BE2C (cell line): ENCODE data around the gene MGST2.

Experiments used
- DNase-seq: peaks from one replicate; pipeline ENCODE4 v3.0.0-alpha.2; 2020
- H3K27me3 ChIP-seq: fragments of 250-450 bp; sonication (Bioruptor Pico); 2 replicates; pipeline ENCODE4 v1.5.1; 2020; ENCODE audit warnings: mild to moderate bottlenecking
- H3K36me3 ChIP-seq: fragments of 250-450 bp; sonication (Bioruptor Pico); 2 replicates; pipeline ENCODE4 v1.5.1; 2020; ENCODE audit warnings: mild to moderate bottlenecking
- H3K4me1 ChIP-seq: fragments of 250-450 bp; sonication (Bioruptor Pico); 2 replicates; pipeline ENCODE4 v1.5.1; 2020
- H3K4me3 ChIP-seq: 2 replicates; pipeline ENCODE4 v1.5.1; 2011; ENCODE audit warnings: low read depth, low read length
- H3K9me3 ChIP-seq: fragments of 250-450 bp; sonication (Bioruptor Pico); 2 replicates; pipeline ENCODE4 v1.5.1; 2020
- CTCF ChIP-seq: IDR thresholded peaks from 2 replicates; pipeline ENCODE4 v1.5.1; 2012; ENCODE audit warnings: mild to moderate bottlenecking, low read depth, low read length

The MGST2 gene

GRCh38 chr4:139665079-139665689 is 435 bp upstream of the MGST2 start:
- Histone ChIP-seq H3K9me3 (no peaks in the 10 kb centered on the region), H3K4me3 (peak overlapping the region; percentile 87), H3K27me3 (no peaks in the 10 kb centered on the region), H3K36me3 (no peaks in the 10 kb centered on the region), H3K4me1 (no peaks in the 10 kb centered on the region; the same call in 1 of the 2 replicates)
- no peak for TF ChIP-seq CTCF
- no peak for DNase-seq

GRCh38 chr4:139666735-139667281 is 1.2 kb downstream of the MGST2 start:
- no peaks in the 10 kb centered on the region for H3K27me3 ChIP-seq
- no peaks in the 10 kb centered on the region for H3K36me3 ChIP-seq
- H3K4me1 ChIP-seq = no peaks in the 10 kb centered on the region; the same call in 1 of the 2 replicates
- DNase-seq = no peak
- no peak for TF ChIP-seq CTCF
- no peaks in the 10 kb centered on the region for H3K9me3 ChIP-seq
- H3K4me3 ChIP-seq = peak overlapping the region; percentile 87

- Histone ChIP-seq H3K9me3 (no peaks in the 10 kb centered on the region), H3K36me3 (no peaks in the 10 kb centered on the region), H3K4me1 (no peaks in the 10 kb centered on the region; the same call in 1 of the 2 replicates), H3K27me3 (no peaks in the 10 kb centered on the region), H3K4me3 (no peak overlapping the region)
- no peak for TF ChIP-seq CTCF
- no peak for DNase-seq
Measured at GRCh38 chr4:139668036-139668435, 2.4 kb downstream of the MGST2 start.

GRCh38 chr4:139668658-139669201 is 3.1 kb downstream of the MGST2 start:
- Histone ChIP-seq H3K4me3 (no peak overlapping the region), H3K9me3 (no peaks in the 10 kb centered on the region), H3K4me1 (no peaks in the 10 kb centered on the region; the same call in 1 of the 2 replicates)

GRCh38 chr4:139669335-139669734 is 3.7 kb downstream of the MGST2 start:
- Histone ChIP-seq H3K4me3 (no peak overlapping the region), H3K9me3 (no peaks in the 10 kb centered on the region), H3K4me1 (no peaks in the 10 kb centered on the region; the same call in 1 of the 2 replicates), H3K36me3 (no peaks in the 10 kb centered on the region), H3K27me3 (no peaks in the 10 kb centered on the region)
- TF ChIP-seq CTCF = no peak
- DNase-seq = no peak

More at GRCh38 chr4:139668658-139669201, 3.1 kb downstream of the MGST2 start:
- no peaks in the 10 kb centered on the region for H3K27me3 ChIP-seq
- no peak for TF ChIP-seq CTCF
- DNase-seq = no peak
- no peaks in the 10 kb centered on the region for H3K36me3 ChIP-seq

GRCh38 chr4:139669890-139670289 is 4.3 kb downstream of the MGST2 start:
- Histone ChIP-seq H3K36me3 (no peaks in the 10 kb centered on the region), H3K27me3 (no peaks in the 10 kb centered on the region), H3K4me1 (no peaks in the 10 kb centered on the region; the same call in 1 of the 2 replicates), H3K9me3 (no peaks in the 10 kb centered on the region), H3K4me3 (no peak overlapping the region)
- DNase-seq = no peak
- no peak for TF ChIP-seq CTCF
